Right renal cortex interstitium (tissue), 3 donors: Measurements from ENCODE around the gene GAB2. TPM values are rescaled to one million over a fixed set of nuclear protein-coding genes. Genes with fewer than 3 reads are reported as not detected.
"Not testable (repeated sequence)": the region's sequence is repeated elsewhere in the genome, so short reads cannot be mapped to it uniquely, and the experiment has no call there.

Experiments
- DNase-seq, 3 donors: peaks; one replicate each; pipeline ENCODE4 v3.0.0-alpha.2; 2013; ENCODE audit warnings: low read depth in 3 of 3, low spot score in 2 of 3
- polyA plus RNA-seq, 3 donors: library from polyadenylated mRNA; unstranded; fragments of 120-200 nt; gene quantifications; one replicate each; pipeline ENCODE4 v1.2.1, GENCODE V29; 2013; ENCODE audit not compliant: insufficient read length in 3 of 3

GAB2 gene
- polyA plus RNA-seq, 3 donors = 16.8 to 20.7 (median 17.0) TPM

- DNase-seq = no peak
These were observed 155.8 kb downstream of the GAB2 start for GRCh38 chr11:78261828-78262227.

- no peak for DNase-seq
These were observed 156.3 kb downstream of the GAB2 start for GRCh38 chr11:78261367-78261766.

- no peak for DNase-seq
These were observed 157.7 kb downstream of the GAB2 start for GRCh38 chr11:78259777-78260487.

- DNase-seq = no peak
These were observed 160.0 kb downstream of the GAB2 start for GRCh38 chr11:78257654-78258053.

- no peak for DNase-seq
These were observed 160.7 kb downstream of the GAB2 start for GRCh38 chr11:78256962-78257361.

- DNase-seq = no peak
These were observed 161.7 kb downstream of the GAB2 start for GRCh38 chr11:78255919-78256318.

GRCh38 chr11:78254268-78254667, 163.4 kb downstream of the GAB2 start:
- no peak for DNase-seq

- no peak for DNase-seq
These were observed 163.8 kb downstream of the GAB2 start for GRCh38 chr11:78253797-78254196.

GRCh38 chr11:78251083-78251775, 166.4 kb downstream of the GAB2 start:
- no peak for DNase-seq

- no peak for DNase-seq
These were observed 167.5 kb downstream of the GAB2 start for GRCh38 chr11:78250099-78250498.

GRCh38 chr11:78248903-78249302, 168.7 kb downstream of the GAB2 start:
- DNase-seq = no peak

- no peak for DNase-seq
These were observed 169.4 kb downstream of the GAB2 start for GRCh38 chr11:78248191-78248590.

- no peak for DNase-seq
These were observed 172.9 kb downstream of the GAB2 start for GRCh38 chr11:78244546-78245255.

- DNase-seq = no peak
These were observed 173.5 kb downstream of the GAB2 start for GRCh38 chr11:78244080-78244479.

- DNase-seq = no peak
These were observed 176.1 kb downstream of the GAB2 start for GRCh38 chr11:78241475-78241874.

- DNase-seq = no peak
These were observed 177.8 kb downstream of the GAB2 start for GRCh38 chr11:78239781-78240180.

GRCh38 chr11:78237293-78238046, 180.2 kb downstream of the GAB2 start:
- no peak for DNase-seq

GRCh38 chr11:78234006-78234405, 183.6 kb downstream of the GAB2 start:
- DNase-seq = no peak

GRCh38 chr11:78233046-78233445, 184.6 kb downstream of the GAB2 start:
- DNase-seq = not testable (repeated sequence)

GRCh38 chr11:78231962-78232501, 185.6 kb downstream of the GAB2 start:
- no peak for DNase-seq
